SU-DHL-6 (cell line): Measurements from ENCODE around the gene SURF4.

Source experiments
- H2AFZ ChIP-seq: fragments of 200-600 bp; sonication (generic); 2 replicates; pipeline ENCODE4 v1.6.1; 2014; ENCODE audit warnings: low read depth, mild to moderate bottlenecking, moderate library complexity, mixed read lengths, antibody characterized with exemption, low read length; ENCODE audit not compliant: severe bottlenecking
- H3F3A ChIP-seq: fragments of 200-600 bp; shearing (Covaris generic); 2 replicates; pipeline ENCODE4 v1.6.0; 2016; ENCODE audit warnings: antibody characterized with exemption, mild to moderate bottlenecking; ENCODE audit not compliant: insufficient read depth
- H3K27ac ChIP-seq: fragments of 200-600 bp; sonication (generic); 2 replicates; pipeline ENCODE4 v1.5.1; 2016; ENCODE audit warnings: low read depth, mild to moderate bottlenecking, low read length, moderate library complexity, mixed read lengths
- H3K27me3 ChIP-seq: fragments of 200-600 bp; sonication (generic), shearing (Covaris generic); 2 replicates; pipeline ENCODE4 v1.6.0; 2014; ENCODE audit warnings: mild to moderate bottlenecking, low read length
- H3K36me3 ChIP-seq: fragments of 200-600 bp; sonication (generic); 2 replicates; pipeline ENCODE4 v1.6.1; 2014; ENCODE audit warnings: mild to moderate bottlenecking, low read length, mixed read lengths
- H3K4me2 ChIP-seq: fragments of 300-600, 200-600 bp; shearing (Covaris generic), sonication (generic); 2 replicates; pipeline ENCODE4 v1.6.0; 2014; ENCODE audit warnings: low read length, low read depth, mild to moderate bottlenecking; ENCODE audit not compliant: poor library complexity, severe bottlenecking
- H3K4me3 ChIP-seq: fragments of 200-600 bp; sonication (generic); 2 replicates; pipeline ENCODE4 v1.5.1; 2014; ENCODE audit warnings: antibody characterized with exemption, low read length, mild to moderate bottlenecking, mixed read lengths; ENCODE audit not compliant: insufficient read depth, poor library complexity, severe bottlenecking
- H3K79me2 ChIP-seq: fragments of 200-600 bp; sonication (generic); 2 replicates; pipeline ENCODE4 v1.6.1; 2014; ENCODE audit warnings: mild to moderate bottlenecking, low read length, moderate library complexity; ENCODE audit not compliant: insufficient read depth
- H3K9ac ChIP-seq: fragments of 200-600 bp; sonication (generic); 2 replicates; pipeline ENCODE4 v1.7.0; 2014; ENCODE audit warnings: mild to moderate bottlenecking, low read length
- H3K9me2 ChIP-seq: fragments of 200-600 bp; sonication (generic); replicated peaks from 2 replicates; pipeline ENCODE4 v1.6.1; 2014; ENCODE audit warnings: low read length; ENCODE audit not compliant: insufficient read depth
- H3K9me3 ChIP-seq: fragments of 200-600 bp; sonication (generic); 2 replicates; pipeline ENCODE4 v1.6.1; 2014; ENCODE audit warnings: low read length, mixed read lengths; ENCODE audit not compliant: insufficient read depth
- H4K20me1 ChIP-seq: fragments of 200-600 bp; sonication (generic); 2 replicates; pipeline ENCODE4 v1.6.1; 2014; ENCODE audit warnings: low read depth, mild to moderate bottlenecking, antibody characterized with exemption, low read length, moderate library complexity, mixed read lengths
- CTCF ChIP-seq: fragments of 200-600 bp; sonication (generic); IDR thresholded peaks from one replicate; pipeline ENCODE4 v1.5.1; 2017; ENCODE audit warnings: antibody characterized with exemption, mild to moderate bottlenecking, low read length, moderate library complexity; ENCODE audit not compliant: insufficient read depth, poor library complexity, severe bottlenecking
- EZH2phosphoT487 ChIP-seq: fragments of 200-600 bp; sonication (generic), shearing (Covaris generic); conservative IDR thresholded peaks from 2 replicates; pipeline ENCODE4 v1.6.1; 2018; ENCODE audit warnings: mild to moderate bottlenecking, antibody characterized with exemption, low read length, moderate library complexity, mixed read lengths

SURF4 gene

DNA sequence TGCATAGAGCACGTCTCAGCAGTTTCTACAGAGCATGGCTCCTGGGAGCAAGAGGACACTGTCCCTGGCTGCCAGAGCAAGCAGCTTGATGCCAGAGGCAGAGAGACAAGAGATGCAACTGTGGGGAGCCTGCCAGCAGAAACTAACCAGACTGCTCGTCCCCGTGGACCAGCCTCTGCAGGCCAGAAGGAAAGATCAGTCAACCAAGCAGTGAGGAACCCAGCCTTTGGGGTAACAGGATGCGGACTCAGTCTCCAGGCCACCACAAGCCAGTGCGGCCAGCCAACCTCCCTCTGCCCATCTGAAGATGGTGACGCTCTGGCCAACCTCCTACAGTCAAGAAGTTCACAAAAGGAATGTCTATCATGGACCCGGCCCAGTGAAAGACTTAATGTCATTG lies 3.7 kb downstream of the SURF4 start:
- Histone ChIP-seq H3K27ac (no peak overlapping the region), H3K9me3 (no peaks in the 10 kb centered on the region), H3K9me2 (no peaks in the 10 kb centered on the region), H3F3A (peaks cover 5% of the 10 kb centered on the region; the same call in 1 of the 2 replicates), H3K27me3 (no peaks in the 10 kb centered on the region), H2AFZ (no peak overlapping the region), H3K4me2 (no peak overlapping the region), H3K4me3 (no peak overlapping the region), H3K9ac (no peak overlapping the region), H3K79me2 (peaks cover 77% of the 10 kb centered on the region), H3K36me3 (no peaks in the 10 kb centered on the region), H4K20me1 (no peaks in the 10 kb centered on the region; the same call in 1 of the 2 replicates)
- TF ChIP-seq CTCF (no peak), EZH2phosphoT487 (no peak)

- Histone ChIP-seq H3K4me3 (no peak overlapping the region), H3K4me2 (no peak overlapping the region), H3K9ac (no peak overlapping the region), H4K20me1 (no peaks in the 10 kb centered on the region; the same call in 1 of the 2 replicates), H3K9me2 (no peaks in the 10 kb centered on the region), H3K27me3 (no peaks in the 10 kb centered on the region), H3K79me2 (peaks cover 82% of the 10 kb centered on the region), H3F3A (no peaks in the 10 kb centered on the region), H3K27ac (no peak overlapping the region), H3K9me3 (no peaks in the 10 kb centered on the region), H2AFZ (no peak overlapping the region), H3K36me3 (0 out of 2 replicates have a peak, but pooled peaks cover under 1% of the 10 kb centered on the region)
- TF ChIP-seq EZH2phosphoT487, result no peak
Observed at GRCh38 chr9:133371261-133371711, 4.6 kb downstream of the SURF4 start.

- H2AFZ ChIP-seq, result no peak overlapping the region
- H3F3A ChIP-seq, result no peaks in the 10 kb centered on the region
- H3K36me3 ChIP-seq, result peaks cover 6% of the 10 kb centered on the region; the same call in 1 of the 2 replicates
- H3K27ac ChIP-seq, result no peak overlapping the region
- peaks cover 86% of the 10 kb centered on the region for H3K79me2 ChIP-seq
- H3K9ac ChIP-seq, result no peak overlapping the region
- no peaks in the 10 kb centered on the region for H3K9me3 ChIP-seq
- no peak overlapping the region for H3K4me2 ChIP-seq
- no peaks in the 10 kb centered on the region for H3K27me3 ChIP-seq
- no peak overlapping the region for H3K4me3 ChIP-seq
- TF ChIP-seq CTCF (no peak), EZH2phosphoT487 (no peak)
- H4K20me1 ChIP-seq, result no peaks in the 10 kb centered on the region; the same call in 1 of the 2 replicates
- H3K9me2 ChIP-seq, result no peaks in the 10 kb centered on the region
Observed at GRCh38 chr9:133370685-133371084, 5.2 kb downstream of the SURF4 start.

DNA sequence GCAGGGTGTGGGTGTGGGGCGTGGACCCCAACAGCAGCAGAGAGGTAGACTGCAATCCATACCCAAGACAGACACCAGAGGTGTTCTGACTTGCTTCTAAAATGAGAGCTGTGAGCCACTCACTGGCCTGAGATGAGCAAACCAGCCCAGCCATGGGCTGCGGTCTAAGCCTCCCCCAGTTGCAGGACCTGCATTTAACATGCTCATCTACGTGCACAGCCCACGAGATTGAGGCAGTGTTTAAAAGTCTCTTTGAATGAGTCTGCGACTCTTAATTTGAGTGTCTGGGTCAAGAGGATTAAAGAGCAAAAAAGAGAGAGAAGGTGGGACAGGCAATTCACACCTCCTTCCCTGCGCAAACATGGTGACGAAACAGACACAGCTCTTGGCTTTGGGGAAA lies 5.9 kb downstream of the SURF4 start:
- peaks cover 79% of the 10 kb centered on the region for H3K79me2 ChIP-seq
- no peaks in the 10 kb centered on the region for H3K27me3 ChIP-seq
- H3F3A ChIP-seq, result no peaks in the 10 kb centered on the region
- H3K9ac ChIP-seq, result no peak overlapping the region
- no peak overlapping the region for H3K4me2 ChIP-seq
- TF ChIP-seq CTCF, result no peak
- no peak for TF ChIP-seq EZH2phosphoT487
- H2AFZ ChIP-seq, result no peak overlapping the region
- no peaks in the 10 kb centered on the region for H3K9me2 ChIP-seq
- no peaks in the 10 kb centered on the region for H3K9me3 ChIP-seq
- no peaks in the 10 kb centered on the region; the same call in 1 of the 2 replicates for H4K20me1 ChIP-seq
- H3K4me3 ChIP-seq, result no peak overlapping the region
- peaks cover 6% of the 10 kb centered on the region; the same call in 1 of the 2 replicates for H3K36me3 ChIP-seq
- no peak overlapping the region for H3K27ac ChIP-seq
